C4-2B (cell line): ENCODE measurements around the gene B9D1.

Experiments
- CTCF ChIP-seq: fragments of 450-650 bp; conservative IDR thresholded peaks from 2 replicates; pipeline ENCODE4 v1.5.1; 2017; ENCODE audit warnings: mild to moderate bottlenecking
- ZFX ChIP-seq: fragments of 450-650 bp; IDR thresholded peaks from 2 replicates; pipeline ENCODE4 v1.6.1; 2017

GRCh38 chr17:19305761-19306159 lies 56.8 kb downstream of the B9D1 start:
- TF ChIP-seq CTCF (no peak), ZFX (no peak)
